Progenitor cell of endocrine pancreas (in vitro differentiated cells): ENCODE data around the gene KDM1A. TPM values are rescaled to one million over a fixed set of nuclear protein-coding genes. Genes with fewer than 3 reads are reported as not detected.

Source experiments
- DNase-seq: peaks from one replicate; pipeline ENCODE4 v3.0.0; 2021; ENCODE audit warnings: low spot score; ENCODE audit not compliant: unreplicated experiment
- H3K27ac Mint-ChIP-seq: 2 replicates; pipeline ENCODE4 v1.8.0; 2021; ENCODE audit warnings: mild to moderate bottlenecking, moderate library complexity, mixed read lengths
- H3K27me3 Mint-ChIP-seq: 2 replicates; pipeline ENCODE4 v1.8.0; 2021; ENCODE audit warnings: mixed read lengths
- H3K36me3 Mint-ChIP-seq: 2 replicates; pipeline ENCODE4 v1.8.0; 2022; ENCODE audit warnings: mixed read lengths; ENCODE audit not compliant: insufficient read depth
- H3K4me1 Mint-ChIP-seq: 2 replicates; pipeline ENCODE4 v1.8.0; 2021; ENCODE audit warnings: low read depth, mixed read lengths
- H3K4me3 Mint-ChIP-seq: 2 replicates; pipeline ENCODE4 v1.8.0; 2021; ENCODE audit warnings: low read depth, mild to moderate bottlenecking, moderate library complexity, mixed read lengths
- H3K9me3 Mint-ChIP-seq: 2 replicates; pipeline ENCODE4 v1.8.0; 2021; ENCODE audit warnings: low read depth, mixed read lengths
- total RNA-seq: library from RNA; stranded (reverse); gene quantifications from 2 replicates; pipeline ENCODE4 v1.2.1, GENCODE V29; 2021
- TF ChIP-seq, protein P1 (sequence below): fragments of 200-600 bp; sonication (generic); IDR thresholded peaks from one replicate; pipeline ENCODE4 v1.5.0; 2021; ENCODE audit warnings: antibody characterized with exemption, mild to moderate bottlenecking; ENCODE audit not compliant: unreplicated experiment

Gene KDM1A
- total RNA-seq, 1 donor from 2014 or later = 197 TPM

DNA sequence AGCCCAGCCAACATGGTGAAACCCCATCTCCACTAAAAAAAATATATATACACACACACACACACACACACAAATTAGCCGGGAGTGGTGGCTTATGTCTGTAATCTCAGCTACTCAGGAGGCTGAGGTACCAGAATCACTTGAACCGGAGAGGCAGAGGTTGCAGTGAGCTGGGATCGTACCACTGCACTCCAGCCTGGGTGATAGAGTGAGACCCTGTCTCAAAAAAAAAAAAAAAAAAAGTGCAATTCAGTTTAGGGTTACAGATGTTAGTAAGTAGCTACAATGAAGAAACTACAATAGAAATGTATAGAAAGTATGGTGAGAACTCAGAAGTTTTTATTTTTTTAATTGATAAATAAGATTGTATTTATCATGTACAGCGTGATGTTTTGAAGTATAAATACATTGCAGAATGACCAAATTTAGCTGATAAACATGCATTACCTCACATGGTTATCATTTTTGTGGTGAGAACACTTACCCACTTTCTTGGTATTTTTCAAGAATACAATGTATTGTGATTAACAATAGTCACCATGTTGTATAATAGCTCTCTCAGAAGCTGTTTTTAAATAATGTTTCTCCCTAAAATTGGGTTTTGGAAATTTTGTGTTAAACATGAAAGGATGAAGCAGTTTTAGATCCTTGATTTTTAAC is 17.9 kb downstream of the KDM1A start:
- no peak for DNase-seq
- Mint-ChIP-seq H3K4me3 (no peak overlapping the region), H3K27ac (no peak overlapping the region), H3K4me1 (peaks cover 19% of the 10 kb centered on the region), H3K9me3 (no peaks in the 10 kb centered on the region), H3K36me3 (peaks cover 7% of the 10 kb centered on the region), H3K27me3 (no peaks in the 10 kb centered on the region)
- TF ChIP-seq, protein P1, sequence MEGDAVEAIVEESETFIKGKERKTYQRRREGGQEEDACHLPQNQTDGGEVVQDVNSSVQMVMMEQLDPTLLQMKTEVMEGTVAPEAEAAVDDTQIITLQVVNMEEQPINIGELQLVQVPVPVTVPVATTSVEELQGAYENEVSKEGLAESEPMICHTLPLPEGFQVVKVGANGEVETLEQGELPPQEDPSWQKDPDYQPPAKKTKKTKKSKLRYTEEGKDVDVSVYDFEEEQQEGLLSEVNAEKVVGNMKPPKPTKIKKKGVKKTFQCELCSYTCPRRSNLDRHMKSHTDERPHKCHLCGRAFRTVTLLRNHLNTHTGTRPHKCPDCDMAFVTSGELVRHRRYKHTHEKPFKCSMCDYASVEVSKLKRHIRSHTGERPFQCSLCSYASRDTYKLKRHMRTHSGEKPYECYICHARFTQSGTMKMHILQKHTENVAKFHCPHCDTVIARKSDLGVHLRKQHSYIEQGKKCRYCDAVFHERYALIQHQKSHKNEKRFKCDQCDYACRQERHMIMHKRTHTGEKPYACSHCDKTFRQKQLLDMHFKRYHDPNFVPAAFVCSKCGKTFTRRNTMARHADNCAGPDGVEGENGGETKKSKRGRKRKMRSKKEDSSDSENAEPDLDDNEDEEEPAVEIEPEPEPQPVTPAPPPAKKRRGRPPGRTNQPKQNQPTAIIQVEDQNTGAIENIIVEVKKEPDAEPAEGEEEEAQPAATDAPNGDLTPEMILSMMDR = no peak

DNA sequence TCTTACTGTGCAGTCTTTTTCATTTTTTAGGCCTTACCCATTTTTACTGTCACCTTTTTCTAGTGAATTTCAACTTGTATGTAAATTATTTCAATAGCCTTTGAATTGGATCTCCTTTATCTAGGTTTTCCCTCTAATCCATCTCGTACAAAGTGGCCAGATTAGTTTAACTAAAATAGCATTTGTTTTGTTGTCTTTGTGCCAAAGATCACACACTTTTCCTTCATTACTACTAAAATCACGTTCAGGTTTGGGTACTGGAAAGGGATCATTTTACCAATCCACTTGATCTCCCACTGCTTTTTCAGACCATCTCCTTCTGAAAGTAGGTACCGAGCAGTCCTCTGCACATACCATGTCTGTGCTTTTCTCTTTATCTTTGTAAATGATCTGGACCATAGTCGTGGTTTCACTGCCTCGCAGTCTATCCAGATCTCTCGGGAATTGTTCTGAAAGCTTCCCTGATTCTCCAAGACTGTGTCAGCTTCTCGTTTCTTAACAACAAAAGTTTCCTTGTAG is 20.1 kb downstream of the KDM1A start:
- H3K4me3 Mint-ChIP-seq = no peak overlapping the region
- peaks cover 22% of the 10 kb centered on the region for H3K4me1 Mint-ChIP-seq
- H3K27ac Mint-ChIP-seq = peak overlapping the region; percentile 1
- DNase-seq = no peak
- no peaks in the 10 kb centered on the region for H3K9me3 Mint-ChIP-seq
- H3K36me3 Mint-ChIP-seq = peaks cover 6% of the 10 kb centered on the region
- no peaks in the 10 kb centered on the region for H3K27me3 Mint-ChIP-seq
- TF ChIP-seq, protein P1 = no peak

DNA sequence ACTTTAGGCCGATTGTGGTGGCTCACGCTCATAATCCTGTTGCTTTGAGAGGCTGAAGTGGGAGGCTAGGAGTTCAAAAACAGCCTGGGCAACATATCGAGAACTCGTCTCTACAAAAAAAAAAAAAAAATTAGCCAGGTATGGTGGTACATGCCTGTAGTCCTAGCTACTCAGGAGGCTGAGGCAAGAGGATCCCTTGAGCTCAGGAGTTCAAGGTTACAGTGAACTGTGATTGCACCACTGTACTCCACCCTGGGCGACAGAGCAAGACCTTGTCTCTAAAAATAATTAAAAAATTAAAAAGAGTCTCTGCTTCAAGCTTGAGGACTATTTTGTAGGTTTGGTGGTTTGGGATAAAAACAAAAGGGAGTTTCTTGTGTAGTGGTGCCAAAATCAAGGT is 21.2 kb downstream of the KDM1A start:
- DNase-seq = no peak
- peaks cover 5% of the 10 kb centered on the region for H3K36me3 Mint-ChIP-seq
- no peak overlapping the region for H3K4me3 Mint-ChIP-seq
- no peak overlapping the region for H3K27ac Mint-ChIP-seq
- no peaks in the 10 kb centered on the region for H3K27me3 Mint-ChIP-seq
- H3K4me1 Mint-ChIP-seq = peaks cover 25% of the 10 kb centered on the region
- no peaks in the 10 kb centered on the region for H3K9me3 Mint-ChIP-seq
- TF ChIP-seq, protein P1 = no peak

DNA sequence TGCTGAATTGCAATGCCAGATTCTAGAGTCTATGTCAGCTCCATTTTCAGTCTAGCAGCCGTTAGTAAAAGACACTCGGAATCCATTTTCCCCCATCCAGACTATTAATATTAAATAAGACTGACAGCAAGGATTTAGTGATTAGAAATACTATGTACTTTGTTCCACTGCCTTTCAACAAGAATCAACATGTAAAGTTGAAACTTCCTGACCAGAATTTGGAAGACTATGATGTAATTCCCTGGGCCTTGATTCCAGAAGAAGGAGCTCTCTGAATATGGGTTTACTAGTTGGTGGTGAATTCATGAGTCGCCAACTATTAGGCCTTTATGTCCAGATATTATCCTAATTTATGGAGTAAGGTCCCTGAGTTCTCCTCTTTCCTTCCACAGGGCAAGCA is 24.8 kb downstream of the KDM1A start:
- Mint-ChIP-seq H3K36me3 (peaks cover 5% of the 10 kb centered on the region), H3K27me3 (no peaks in the 10 kb centered on the region), H3K4me1 (peaks cover 22% of the 10 kb centered on the region), H3K4me3 (no peak overlapping the region), H3K9me3 (no peaks in the 10 kb centered on the region), H3K27ac (peak overlapping the region; percentile 78)
- TF ChIP-seq, protein P1 = no peak
- no peak for DNase-seq

DNA sequence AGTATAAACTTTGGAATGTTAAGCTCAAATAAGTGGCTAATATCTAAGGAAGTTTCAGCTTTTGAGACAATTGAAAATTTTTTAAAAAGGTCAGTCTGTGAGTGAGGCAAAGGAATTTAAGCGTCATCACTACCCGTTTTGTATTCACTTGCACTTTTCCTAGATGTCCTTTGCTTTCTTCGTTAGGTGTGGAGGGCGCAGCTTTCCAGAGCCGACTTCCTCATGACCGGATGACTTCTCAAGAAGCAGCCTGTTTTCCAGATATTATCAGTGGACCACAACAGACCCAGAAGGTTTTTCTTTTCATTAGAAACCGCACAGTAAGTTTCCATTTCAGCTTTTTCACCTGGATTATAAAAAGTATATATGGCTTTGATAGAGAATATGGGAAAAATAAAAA is 30.9 kb downstream of the KDM1A start:
- peaks cover 3% of the 10 kb centered on the region for H3K4me1 Mint-ChIP-seq
- H3K36me3 Mint-ChIP-seq = peaks cover 16% of the 10 kb centered on the region
- no peak overlapping the region for H3K27ac Mint-ChIP-seq
- H3K4me3 Mint-ChIP-seq = no peak overlapping the region
- H3K27me3 Mint-ChIP-seq = no peaks in the 10 kb centered on the region
- H3K9me3 Mint-ChIP-seq = no peaks in the 10 kb centered on the region
- no peak for DNase-seq
- TF ChIP-seq, protein P1 = no peak
